Psoas muscle (tissue), 8 donors: ENCODE data around the gene TSPAN11. TPM values are rescaled to one million over a fixed set of nuclear protein-coding genes. Genes with fewer than 3 reads are reported as not detected.

Source experiments
- ATAC-seq, 4 donors: fragments of 200-7000 bp; cut with Tn5 transposase; one replicate each; pipeline ENCODE4 v1.9.1; 2020; ENCODE audit warnings: moderate library complexity in 3 of 4, mild to moderate bottlenecking in 2 of 4
- DNase-seq, 2 donors: peaks; one replicate each; pipeline ENCODE4 v3.0.0-alpha.2; 2020
- H3K27ac ChIP-seq: fragments of 200-600 bp; one replicate; pipeline ENCODE4 v1.8.0; 2022
- H3K27me3 ChIP-seq, 3 donors: fragments of 200-600 bp in 1 of 3; one replicate each; pipeline versions ENCODE4 v1.6.1 to v1.8.0; 2013 to 2022; ENCODE audit warnings: low read length in 2 of 3, mild to moderate bottlenecking in 2 of 3, moderate library complexity in 1 of 3; ENCODE audit not compliant: insufficient read depth in 3 of 3
- H3K36me3 ChIP-seq, 2 donors: fragments of 200-600 bp in 1 of 2; one replicate each; pipeline versions ENCODE4 v1.6.1 to v1.8.0; 2013 to 2022; ENCODE audit warnings: low read depth in 1 of 2, mild to moderate bottlenecking in 1 of 2, moderate library complexity in 1 of 2; ENCODE audit not compliant: insufficient read depth in 1 of 2
- H3K4me1 ChIP-seq: fragments of 200-600 bp; one replicate; pipeline ENCODE4 v1.8.0; 2022
- H3K4me3 ChIP-seq: fragments of 200-600 bp; one replicate; pipeline ENCODE4 v1.8.0; 2022; ENCODE audit warnings: mild to moderate bottlenecking
- H3K9me3 ChIP-seq: fragments of 200-600 bp; one replicate; pipeline ENCODE4 v1.8.0; 2022
- WGBS, 3 donors: extraction: QIAGEN DNeasy Blood & Tissue Kit; methylation state at CpG; one replicate each; pipeline versions ENCODE4 v1.1.6 to v1.1.7; 2013; 5-methylcytosine and 5-hydroxymethylcytosine counted together
- intact Hi-C, 2 donors: fragments of 100-400 bp; cut with DNase I; formaldehyde crosslinking; loops; one replicate each; pipeline versions ENCODE4 v1.11.0 to v1.14.2; 2022
- polyA plus RNA-seq, 3 donors: library from polyadenylated mRNA; stranded (reverse); fragments of 200-250 nt; gene quantifications; one replicate each; pipeline ENCODE4 v1.2.3, GENCODE V29; 2013
- total RNA-seq, 4 donors: library from RNA; stranded (reverse); fragmentation: NEBNext Ultra II Directional in 2 of 4; extraction: Animal tissue kit (Norgen Biotek cat#: 25700) in 2 of 4; gene quantifications; one replicate each; pipeline versions ENCODE4 v1.2.1 to v1.2.4, GENCODE V29; 2021 to 2023
- TF ChIP-seq, protein P1 (sequence below): fragments of 200-600 bp; IDR thresholded peaks from one replicate; pipeline ENCODE4 v1.8.0; 2022; ENCODE audit warnings: antibody characterized with exemption
- donor health status: healthy with polysubstance abuse.
- donor health status: DM: no; HTN: no; CAD: no; lungs with moderate emphysema.
- donor health status: Bipolar disorder and iron deficiency.
- donor health status: healthy.
- donor health status: DM: yes; HTN: yes; CAD: no.
- donor health status: DM: no; HTN: no; CAD: no.
- donor health status: DM: no; HTN: no; CAD: no.
- donor health status: DM: yes; HTN: yes; CAD: no.

Gene TSPAN11
- total and polyA plus RNA-seq, 7 donors, result 0.05 to 0.24 (median 0.14) TPM; not detected in 1

GRCh38 chr12:30961030-30961429, 34.5 kb downstream of the TSPAN11 start:
- Histone ChIP-seq H3K4me3 (no peak overlapping the region), H3K27ac (no peak overlapping the region), H3K9me3 (no peaks in the 10 kb centered on the region), H3K36me3 (no peaks in the 10 kb centered on the region), H3K27me3 (no peaks in the 10 kb centered on the region), H3K4me1 (no peaks in the 10 kb centered on the region)
- ATAC-seq (no peak), DNase-seq (peak in 1 of 2 donors; percentile 3)
- WGBS, 3 donors, result 74 to 83% (median 78%) methylated on average over 3 of the region's 3 CpGs
- TF ChIP-seq, protein P1, sequence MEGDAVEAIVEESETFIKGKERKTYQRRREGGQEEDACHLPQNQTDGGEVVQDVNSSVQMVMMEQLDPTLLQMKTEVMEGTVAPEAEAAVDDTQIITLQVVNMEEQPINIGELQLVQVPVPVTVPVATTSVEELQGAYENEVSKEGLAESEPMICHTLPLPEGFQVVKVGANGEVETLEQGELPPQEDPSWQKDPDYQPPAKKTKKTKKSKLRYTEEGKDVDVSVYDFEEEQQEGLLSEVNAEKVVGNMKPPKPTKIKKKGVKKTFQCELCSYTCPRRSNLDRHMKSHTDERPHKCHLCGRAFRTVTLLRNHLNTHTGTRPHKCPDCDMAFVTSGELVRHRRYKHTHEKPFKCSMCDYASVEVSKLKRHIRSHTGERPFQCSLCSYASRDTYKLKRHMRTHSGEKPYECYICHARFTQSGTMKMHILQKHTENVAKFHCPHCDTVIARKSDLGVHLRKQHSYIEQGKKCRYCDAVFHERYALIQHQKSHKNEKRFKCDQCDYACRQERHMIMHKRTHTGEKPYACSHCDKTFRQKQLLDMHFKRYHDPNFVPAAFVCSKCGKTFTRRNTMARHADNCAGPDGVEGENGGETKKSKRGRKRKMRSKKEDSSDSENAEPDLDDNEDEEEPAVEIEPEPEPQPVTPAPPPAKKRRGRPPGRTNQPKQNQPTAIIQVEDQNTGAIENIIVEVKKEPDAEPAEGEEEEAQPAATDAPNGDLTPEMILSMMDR, result no peak
- intact Hi-C loops, result no loop called here

- TF ChIP-seq, protein P1, result no peak
- WGBS, 3 donors, result 75 to 90% (median 87%) methylated on average over 2 of the region's 2 CpGs
- Histone ChIP-seq H3K4me1 (no peaks in the 10 kb centered on the region), H3K27ac (no peak overlapping the region), H3K9me3 (no peaks in the 10 kb centered on the region), H3K36me3 (no peaks in the 10 kb centered on the region), H3K4me3 (no peak overlapping the region), H3K27me3 (no peaks in the 10 kb centered on the region)
- DNase-seq (no peak), ATAC-seq (no peak)
- intact Hi-C loops, result no loop called here
Observed at GRCh38 chr12:30962047-30962446, 35.5 kb downstream of the TSPAN11 start.

DNA sequence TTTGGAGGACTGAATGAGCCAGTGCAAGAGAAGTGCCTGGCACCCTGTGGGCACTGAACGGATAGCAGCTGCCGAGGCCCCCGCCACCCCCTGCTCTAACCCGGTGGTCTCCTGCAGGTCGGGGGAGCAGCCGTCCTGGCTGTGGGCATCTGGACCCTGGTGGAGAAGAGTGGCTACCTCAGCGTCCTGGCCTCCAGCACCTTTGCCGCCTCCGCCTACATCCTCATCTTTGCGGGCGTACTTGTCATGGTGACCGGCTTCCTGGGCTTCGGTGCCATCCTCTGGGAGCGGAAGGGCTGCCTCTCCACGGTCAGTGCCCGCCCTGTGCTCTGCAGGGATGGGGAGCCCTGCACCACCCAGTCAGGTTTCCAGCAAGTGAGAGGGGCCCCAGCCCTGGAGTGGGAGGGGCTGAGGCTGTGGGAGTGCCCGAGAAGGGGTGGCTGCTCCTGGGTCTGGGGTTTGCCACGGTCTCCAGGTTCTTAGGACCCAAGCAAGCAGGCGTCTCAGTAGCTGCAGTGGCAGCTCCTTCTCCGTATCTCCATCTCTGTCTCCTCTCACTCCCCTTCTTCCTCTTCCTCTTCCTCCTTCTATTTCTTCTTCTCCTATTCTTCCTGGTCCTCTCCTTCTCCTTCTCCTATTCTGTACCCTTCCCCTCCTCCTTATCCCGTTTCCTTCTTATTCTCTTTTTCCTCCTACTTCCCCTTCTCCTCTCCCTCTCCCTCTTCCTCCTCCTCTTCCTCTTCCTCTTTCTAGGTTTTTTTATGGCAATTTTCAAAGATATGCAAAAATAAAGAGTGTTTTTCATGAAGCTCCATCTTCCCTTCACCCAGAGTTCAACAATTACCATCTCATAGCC, 37.4 kb downstream of the TSPAN11 start:
- Histone ChIP-seq H3K9me3 (no peaks in the 10 kb centered on the region), H3K27ac (no peak overlapping the region), H3K27me3 (no peaks in the 10 kb centered on the region), H3K4me1 (no peaks in the 10 kb centered on the region), H3K4me3 (no peak overlapping the region), H3K36me3 (no peaks in the 10 kb centered on the region)
- intact Hi-C loops, result no loop called here
- 85 to 89% (median 87%) methylated on average over 20 to 21 of the region's 21 CpGs for WGBS, 3 donors
- TF ChIP-seq, protein P1, result no peak
- DNase-seq, result peak in 1 of 2 donors; percentile 35
- no peak for ATAC-seq

DNA sequence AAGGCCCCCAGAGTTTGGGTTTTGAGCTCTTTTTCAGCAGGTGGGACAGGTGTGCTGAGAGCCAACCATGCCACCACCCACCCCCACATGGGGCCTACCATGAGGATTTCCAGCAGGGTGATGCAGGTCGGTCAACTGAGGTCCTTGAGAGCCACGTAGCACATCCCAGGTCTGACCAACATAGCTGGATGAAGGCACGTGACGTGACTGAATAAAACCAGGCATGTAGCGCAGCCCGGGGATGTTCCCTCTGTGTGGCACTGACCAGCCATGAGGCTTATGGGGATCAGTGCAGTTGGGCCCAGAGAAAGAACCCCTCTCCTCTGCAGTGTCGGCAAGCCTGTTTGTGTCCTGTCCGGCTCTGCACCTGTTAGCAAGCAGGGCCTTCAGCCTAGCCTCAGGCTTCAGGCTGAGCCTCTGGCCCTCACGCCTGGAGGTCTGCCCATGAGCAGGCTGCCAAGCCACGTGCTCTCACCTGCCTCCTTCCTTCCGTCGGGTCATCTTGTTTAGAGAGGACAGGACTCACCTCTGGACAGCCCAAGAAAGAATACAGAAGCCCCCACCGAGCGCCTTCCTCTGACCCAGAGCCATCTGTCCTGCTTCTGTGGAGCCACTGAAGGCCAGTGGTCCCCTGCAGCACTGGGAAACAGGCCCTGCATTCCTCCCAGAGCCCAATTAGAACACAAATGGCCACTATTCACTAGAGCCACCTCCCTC, 38.5 kb downstream of the TSPAN11 start:
- Histone ChIP-seq H3K9me3 (no peaks in the 10 kb centered on the region), H3K27ac (no peak overlapping the region), H3K36me3 (no peaks in the 10 kb centered on the region), H3K4me3 (no peak overlapping the region), H3K4me1 (no peaks in the 10 kb centered on the region), H3K27me3 (no peaks in the 10 kb centered on the region)
- intact Hi-C loops, result no loop called here
- WGBS, 3 donors, result 81 to 83% (median 83%) methylated on average over 14 of the region's 14 CpGs
- ATAC-seq (no peak), DNase-seq (peak in 1 of 2 donors; percentile 26)
- TF ChIP-seq, protein P1, result no peak
